GM21367 (cell line): Measurements from ENCODE around the gene MECR.

Experiments used
- ATAC-seq: cut with Tn5 transposase; IDR thresholded peaks from one replicate; pipeline ENCODE4 v1.9.1; 2021; ENCODE audit not compliant: unreplicated experiment

The MECR gene

DNA sequence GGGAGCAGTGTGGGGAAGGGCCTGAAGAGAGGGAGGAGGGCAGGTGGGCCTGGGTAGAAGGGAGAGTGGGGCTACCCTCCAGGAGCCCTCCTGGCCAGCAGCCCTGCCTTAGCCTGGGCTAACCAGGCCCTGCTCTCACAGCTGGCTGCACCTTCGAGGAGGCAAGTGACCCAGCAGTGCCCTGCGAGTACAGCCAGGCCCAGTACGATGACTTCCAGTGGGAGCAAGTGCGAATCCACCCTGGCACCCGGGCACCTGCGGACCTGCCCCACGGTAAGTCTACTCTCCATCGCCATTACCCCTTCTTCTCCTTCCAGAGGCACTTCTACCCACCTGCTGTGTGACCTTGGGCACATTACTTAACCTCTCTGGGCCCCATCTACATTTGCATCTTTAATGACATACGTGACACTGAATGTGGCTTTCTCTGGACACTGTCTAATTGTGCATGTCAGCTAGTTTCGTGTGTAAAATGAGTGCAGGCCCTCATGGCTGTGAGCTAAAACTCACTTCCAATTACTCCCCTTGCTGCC lies 24.5 kb upstream of the MECR start:
- no peak for ATAC-seq

DNA sequence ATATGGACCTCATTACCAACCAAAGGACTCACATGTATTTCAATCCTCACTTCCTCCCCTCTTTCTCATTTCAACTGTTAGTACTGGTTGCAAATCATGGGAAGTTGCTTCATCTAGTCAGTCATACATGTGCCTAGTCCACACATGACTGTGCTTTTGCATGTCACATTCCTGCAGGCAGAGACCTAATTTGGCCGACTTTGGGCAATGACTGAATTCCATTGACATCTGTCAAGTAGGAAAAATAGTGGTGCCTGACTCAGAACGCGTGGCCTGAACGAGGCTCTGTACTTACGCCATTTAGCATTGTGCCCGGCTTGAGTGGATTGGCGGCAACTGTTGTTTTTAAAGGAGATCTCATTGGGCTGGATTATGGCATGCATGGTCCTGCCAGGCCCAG lies 23.6 kb upstream of the MECR start:
- no peak for ATAC-seq

DNA sequence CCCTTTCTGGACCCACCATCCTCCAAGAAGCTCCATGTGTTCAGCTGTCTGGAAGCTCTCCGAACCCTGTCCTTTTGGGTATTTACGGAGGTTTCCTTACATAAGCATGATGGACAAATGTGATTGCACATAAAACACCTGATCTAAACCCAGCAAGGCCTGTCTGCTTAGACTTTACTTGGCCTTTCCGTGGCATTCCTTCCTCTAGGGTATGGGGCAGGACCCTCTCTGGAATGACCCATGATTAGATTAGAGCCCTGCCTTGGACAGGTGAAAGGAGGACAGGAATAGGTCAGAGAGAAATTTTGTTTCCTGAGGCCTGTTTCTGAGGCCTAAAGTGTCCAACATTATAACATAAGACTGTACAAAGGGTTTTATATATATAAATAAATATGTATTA lies 22.4 kb upstream of the MECR start:
- no peak for ATAC-seq

DNA sequence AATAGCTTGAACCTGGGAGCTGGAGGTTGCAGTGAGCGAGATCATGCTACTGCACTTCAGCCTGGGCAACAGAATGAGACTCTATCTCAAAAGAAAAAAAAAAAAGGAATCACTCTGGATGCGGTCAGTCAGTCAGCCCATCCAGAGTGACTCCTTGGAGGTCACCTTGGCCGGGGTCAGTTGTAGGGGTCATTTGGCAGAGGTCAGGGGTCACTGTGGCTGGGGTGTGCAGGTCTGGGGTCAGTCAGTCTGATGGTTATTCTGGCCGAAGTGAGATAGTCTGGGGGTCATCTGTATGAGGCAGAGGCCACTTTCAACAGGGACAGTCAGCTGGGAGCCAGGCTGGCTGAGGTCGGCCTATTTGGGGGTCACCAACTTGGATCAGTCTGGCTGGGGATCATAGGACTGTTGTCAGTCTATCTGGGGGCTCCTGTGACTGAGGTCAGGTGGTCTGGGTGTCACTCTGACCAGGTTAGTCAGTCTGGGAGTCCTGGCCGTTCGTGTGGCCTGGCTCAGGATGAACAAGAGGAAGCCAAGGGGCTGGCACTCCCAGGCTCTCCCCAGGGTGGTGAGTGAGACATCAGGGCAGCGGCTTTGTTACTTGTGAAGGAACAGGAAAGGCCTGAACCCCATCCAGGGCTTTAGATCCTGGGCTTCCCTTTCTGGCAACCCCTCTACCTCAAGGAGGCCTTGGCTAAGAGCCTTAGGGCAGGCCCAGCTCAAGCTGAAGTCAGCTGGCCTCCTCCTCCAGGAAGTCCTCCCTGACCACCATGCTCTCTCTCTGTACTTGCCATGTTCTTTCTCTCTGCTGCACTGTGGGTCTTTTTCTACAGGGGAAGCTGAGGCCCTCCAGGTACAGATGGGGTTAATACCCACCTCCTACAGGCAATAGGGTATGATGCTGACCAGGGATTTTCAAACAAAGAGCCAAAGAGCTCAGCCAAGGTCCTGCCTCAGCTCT lies 20.7 kb upstream of the MECR start:
- no peak for ATAC-seq

DNA sequence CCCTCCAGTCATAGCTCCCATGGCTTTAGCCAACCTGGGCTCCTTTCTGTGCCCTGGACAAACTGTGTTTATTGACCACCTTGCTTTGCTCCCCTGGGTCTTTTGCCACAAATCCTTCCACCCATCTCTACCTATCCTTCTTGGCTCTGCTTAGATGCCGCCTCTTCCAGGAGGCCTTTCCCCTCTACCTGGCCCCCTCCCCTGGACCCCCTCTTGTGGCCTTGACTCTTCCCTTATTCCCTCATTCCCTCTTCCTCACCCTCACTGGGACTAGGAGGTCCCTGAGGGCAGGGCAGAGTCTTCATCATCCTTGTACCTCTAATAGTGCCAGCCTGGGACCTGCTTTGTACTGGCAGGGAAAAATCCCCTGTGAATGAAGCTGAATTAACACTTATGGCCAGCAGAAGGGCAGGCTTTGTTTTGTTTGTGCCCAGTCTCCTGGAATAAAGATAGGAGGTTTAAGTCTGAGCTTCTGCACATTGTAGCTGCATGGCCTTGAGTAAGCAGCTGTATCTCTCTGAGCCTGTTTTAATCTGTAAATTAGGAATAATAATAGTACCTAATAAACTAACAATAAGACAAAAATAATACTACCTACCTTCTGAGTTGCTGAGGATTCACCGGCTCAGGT lies 19.3 kb upstream of the MECR start:
- no peak for ATAC-seq

DNA sequence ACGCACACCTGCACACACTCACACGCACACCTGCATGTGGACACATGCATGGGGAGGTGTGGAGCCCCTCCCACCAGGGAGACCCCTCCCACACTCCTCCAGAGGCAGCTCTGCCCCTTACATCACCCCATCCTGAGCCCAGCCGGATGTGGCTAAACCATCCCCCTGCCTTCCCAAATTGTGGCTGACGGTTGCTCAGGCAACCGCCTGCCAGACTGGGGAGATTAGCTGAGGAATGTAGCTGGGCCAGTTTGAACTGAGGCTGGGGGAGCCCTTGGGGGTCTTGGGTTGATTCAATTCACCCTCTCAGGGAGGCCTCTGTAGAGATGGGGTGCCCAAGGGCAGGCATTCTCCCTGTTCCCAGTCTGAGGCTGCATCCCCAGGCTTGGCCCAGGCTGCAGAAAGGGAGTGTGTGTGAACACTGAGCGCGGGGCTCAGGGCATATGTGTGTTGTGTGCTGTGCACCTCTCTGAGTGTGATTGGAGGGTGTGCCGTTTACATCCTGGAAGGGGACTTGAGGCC lies 18.5 kb upstream of the MECR start:
- ATAC-seq: no peak

DNA sequence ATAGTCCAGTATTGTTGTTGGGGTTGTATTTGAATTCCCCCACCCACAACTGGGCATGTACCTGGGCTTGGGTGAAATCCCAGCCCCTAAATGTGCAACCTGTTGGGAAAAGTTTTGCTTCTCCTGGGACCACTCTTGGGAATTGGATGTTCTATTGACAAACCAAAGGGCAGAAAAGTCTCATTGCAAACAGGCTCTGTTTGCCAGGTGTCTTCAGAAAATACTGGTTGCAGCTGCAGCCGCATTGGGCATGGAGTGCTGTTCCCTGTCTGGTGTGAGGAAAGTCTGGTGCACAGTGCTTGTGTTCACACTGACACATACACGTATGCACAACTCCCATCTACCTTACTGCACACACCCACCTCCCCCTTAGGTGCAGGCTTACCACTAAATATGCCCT lies 17.7 kb upstream of the MECR start:
- no peak for ATAC-seq

DNA sequence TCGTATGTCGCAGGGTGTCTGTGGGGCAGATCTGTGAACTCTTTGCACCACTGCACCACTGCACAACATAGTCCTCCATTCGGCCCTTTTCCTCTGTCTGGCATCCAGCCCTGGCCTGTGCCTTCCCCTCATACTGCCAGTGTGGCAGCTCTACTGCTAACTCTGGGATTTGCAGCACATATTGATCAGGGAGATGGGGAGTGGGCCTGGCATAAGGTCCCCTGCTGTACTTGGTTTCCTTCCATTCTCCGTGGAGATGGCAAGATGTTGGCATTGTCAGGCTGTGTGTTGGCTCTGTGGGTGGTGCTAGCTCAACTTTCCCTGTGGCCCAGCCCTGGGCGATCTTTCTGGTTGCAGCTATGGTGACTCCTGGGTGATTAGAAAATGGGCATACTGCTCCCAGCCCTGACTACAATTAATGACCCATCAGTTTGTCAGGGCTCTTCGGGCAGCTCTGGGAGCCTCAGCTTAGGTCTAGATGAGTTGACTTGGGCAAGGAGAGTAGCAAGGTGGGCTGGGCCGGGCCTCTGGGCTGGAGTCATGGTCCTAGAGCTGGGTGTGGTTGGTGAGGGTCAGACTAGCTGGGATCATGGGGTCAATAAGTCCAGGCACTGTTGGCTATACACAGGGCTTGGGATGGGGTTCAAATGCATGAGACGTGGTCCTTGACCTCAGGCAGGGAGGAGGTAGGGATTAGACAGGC lies 17.0 kb upstream of the MECR start:
- ATAC-seq: no peak

DNA sequence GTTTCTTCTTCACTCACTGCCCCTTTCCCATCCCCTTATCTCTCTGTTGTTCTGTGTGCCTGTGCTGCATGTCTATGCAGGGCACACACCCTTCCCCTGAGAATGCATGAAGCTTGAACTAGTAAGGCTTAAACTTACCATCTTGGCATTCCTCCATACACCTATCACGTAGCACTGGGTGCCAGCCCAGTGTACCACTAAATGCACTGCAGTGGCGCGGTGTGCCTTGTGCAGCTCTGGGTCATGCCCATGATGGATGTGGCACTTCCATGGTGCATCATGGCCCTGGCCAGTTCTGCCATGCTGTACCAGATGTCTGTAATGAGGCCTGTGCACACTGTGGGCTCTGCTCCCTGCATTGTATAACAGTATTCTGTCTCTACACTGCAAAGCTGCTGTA lies 16.3 kb upstream of the MECR start:
- no peak for ATAC-seq

DNA sequence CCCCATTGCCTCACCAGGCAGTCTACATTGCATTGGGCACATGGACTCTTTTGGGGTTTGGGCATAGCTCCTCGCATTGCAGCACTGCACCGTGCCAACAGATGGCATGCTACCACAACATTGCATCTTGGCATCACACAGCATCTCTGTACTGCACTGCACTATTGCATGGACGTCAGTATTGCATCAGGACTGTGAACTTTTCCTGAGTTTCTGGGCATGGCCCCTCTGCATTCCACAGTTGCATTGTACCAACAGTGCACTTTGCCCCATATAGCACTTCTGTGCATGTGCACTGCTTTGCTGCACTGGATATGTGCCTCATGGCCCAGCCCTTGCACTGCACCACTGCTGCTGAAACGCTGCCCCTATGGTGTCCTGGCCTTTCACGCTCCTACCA lies 15.1 kb upstream of the MECR start:
- ATAC-seq: no peak

DNA sequence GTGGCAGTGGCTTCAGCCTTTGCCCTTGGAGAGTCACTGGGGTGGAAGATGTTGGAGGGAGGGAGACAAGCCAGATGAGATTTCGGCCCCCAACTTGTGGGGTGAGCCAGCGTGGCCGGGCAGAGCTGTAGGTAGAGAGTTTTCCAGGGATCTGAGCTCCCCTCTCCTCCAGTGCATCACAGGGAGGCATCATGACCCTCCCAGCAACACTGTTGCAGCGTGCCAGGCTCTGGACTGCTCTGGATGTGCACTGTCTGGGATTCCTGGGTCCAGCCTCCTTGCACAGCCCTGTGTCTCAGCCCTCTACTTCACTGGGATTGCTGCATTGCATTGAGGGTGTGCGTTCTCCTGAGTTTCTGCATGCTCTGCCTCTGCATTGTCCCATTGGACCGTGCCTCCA lies 14.5 kb upstream of the MECR start:
- no peak for ATAC-seq

DNA sequence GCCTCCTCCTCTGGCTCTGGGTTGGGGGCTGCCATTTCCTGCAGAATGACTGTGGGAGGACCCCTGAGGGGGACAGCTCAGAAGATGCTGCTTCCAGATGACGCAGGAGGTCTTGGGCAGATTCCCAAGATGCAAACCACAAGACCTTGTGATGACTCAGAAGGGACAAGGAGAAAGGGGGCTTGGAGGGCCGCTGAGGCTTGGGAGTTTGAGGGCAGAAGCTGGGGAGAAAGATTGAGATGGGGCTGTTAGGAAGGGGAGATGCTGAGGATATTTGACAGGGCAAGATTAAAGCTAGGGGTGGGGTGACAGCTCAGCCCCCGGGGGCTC lies 13.1 kb upstream of the MECR start:
- ATAC-seq: no peak

DNA sequence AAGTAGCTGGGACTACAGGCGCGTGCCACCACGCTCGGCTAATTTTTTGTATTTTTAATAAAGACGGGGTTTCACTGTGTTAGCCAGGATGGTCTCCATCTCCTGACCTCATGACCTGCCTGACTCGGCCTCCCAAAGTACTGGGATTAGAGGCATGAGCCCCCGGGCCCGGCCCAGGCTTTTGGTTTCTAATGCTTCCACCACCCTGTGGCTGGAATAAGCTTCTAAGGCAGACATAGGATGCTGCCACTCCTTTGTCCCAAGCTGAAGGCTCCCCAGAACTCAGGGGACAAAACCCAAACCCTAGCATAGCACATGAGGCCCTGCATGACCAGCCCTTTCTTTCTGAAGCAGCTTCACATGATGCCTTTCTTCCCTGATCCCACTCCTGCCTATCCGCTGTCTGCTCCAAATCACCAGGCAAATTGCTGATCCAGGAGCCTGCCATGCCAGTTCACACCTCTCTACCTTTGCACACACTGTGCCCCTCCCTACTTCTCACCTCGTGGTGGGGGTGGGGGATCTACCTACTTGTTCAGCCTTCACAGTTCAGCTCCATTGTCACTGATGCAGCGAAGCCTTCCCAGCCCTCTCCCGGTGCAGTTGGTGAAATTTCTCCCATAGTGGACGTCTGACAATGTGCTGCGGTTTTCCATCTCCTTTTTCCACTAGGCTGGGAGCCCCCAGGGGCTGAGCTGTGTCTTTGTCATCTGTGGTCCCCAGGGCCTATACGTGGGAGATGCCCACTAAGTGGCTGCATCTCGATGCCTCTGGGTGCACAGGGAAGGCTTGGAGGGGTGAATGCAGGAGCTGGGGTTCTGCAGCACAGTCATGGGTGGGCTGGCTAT lies 12.5 kb upstream of the MECR start:
- no peak for ATAC-seq

DNA sequence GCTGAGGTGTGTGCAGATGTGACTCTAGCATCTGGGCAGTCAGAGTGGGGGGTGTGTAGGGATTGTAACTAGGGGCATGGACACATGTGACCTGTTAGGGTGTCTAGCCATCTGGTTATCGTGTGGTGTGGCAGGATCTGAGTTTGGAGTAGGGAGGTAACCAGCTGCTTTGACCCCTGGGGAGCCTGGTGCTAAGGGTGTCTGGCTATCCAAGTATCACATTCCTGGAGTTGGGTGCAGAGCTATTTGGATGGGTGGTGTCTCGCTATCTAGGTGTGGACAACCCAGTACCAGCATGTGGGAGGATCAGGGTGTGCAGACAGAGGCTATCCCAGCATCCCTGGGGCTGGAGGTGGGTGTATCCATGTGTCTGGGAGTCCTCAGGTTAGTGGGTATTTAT lies 10.3 kb upstream of the MECR start:
- no peak for ATAC-seq

DNA sequence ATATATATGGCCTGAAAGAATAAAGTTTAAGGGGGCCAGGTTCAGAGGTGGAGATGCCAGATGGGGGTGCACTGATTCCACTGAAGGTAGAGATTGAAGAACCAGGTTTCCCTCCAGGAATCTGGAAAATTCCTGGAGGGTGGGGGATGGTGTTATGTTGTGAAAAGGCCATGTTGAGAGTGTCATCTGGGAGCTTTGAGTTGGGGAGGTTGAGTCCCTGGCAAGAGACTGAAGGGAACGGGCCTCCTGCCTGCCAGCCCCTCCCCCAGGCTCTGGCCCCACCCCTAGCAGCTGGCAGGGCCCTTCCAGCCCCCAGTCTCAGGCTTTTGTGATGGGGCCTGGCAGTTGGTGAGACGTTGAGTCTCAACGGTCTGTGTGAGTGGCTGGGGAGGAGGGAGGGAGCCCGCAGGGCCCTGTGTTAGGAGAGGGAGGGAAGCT lies 9.7 kb upstream of the MECR start:
- ATAC-seq: no peak

DNA sequence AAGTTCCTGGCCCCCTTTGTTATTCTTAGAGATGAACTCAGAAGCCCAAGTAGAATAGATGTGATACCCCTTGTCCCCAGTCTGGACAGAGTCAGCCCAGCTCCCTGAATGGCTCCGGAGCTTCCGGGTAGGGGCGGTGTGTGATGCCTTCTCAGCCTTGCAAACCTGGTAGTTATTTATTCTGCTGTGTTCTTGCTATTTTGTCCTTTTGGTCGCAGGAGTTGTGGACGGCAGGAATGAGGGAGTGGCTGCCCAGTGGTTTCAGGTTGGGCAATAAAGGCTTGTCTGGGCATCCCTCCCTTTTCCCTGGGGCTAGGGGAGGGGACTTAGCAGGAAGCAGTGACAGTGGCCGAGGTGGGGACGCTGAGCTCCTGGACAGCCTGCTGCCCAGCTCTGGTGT lies 8.4 kb upstream of the MECR start:
- ATAC-seq: no peak

DNA sequence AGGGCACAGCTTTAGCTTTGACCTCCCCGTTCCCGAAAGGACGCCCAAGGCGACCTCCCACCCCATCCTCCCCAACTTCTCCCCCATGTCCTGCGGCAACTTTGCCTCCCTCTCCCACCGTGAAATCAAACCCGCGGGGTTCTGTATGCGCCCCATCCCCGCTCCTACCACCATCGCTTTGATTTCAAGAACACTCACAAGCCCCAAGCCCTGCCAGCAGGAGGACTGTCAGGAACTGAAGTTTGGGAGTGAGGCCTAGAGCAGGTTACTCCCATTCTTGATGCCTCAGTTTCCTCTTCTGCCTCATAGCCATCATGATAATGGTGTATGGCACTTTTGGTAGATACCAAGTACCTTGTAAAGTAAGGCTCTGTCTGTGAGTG lies 7.9 kb upstream of the MECR start:
- no peak for ATAC-seq

DNA sequence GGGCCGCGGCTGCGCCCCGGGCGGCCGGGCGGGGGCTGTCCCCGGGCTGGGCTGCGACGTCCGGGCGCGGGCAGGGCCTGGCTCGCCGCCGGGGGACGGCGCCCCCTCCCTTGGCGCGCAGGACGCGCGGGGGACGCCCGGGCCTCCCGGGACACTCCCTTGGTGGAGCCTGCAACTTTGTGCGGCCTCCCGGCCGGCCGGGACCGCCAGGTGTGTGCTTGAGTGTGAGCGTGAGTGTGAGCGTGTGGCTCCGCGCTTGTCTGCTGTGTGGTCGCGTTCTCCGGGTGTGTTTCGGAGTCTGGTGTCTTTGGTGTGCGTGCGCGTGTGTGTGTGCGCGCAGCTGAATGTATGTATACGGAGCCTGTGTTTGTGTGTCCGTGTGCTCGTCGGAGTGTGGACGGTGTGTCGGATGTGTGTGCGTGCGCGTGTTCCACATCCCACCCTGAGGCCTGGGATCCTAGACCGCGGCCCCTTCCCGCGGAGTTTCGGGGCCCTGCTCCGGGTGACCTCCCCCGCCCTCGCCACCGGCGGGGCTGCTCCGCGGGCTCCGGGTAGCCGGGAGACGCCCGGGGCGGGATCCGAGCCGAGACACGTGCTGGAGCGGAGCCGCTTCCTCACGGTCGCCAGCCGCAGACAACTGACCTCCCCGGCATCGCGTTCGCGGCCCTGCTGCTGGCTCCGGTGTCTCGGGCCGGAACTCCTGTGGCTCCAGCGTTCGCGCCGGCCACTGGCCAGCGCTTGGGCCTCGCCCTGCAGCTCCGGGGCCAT lies 7.3 kb upstream of the MECR start:
- ATAC-seq: no peak

DNA sequence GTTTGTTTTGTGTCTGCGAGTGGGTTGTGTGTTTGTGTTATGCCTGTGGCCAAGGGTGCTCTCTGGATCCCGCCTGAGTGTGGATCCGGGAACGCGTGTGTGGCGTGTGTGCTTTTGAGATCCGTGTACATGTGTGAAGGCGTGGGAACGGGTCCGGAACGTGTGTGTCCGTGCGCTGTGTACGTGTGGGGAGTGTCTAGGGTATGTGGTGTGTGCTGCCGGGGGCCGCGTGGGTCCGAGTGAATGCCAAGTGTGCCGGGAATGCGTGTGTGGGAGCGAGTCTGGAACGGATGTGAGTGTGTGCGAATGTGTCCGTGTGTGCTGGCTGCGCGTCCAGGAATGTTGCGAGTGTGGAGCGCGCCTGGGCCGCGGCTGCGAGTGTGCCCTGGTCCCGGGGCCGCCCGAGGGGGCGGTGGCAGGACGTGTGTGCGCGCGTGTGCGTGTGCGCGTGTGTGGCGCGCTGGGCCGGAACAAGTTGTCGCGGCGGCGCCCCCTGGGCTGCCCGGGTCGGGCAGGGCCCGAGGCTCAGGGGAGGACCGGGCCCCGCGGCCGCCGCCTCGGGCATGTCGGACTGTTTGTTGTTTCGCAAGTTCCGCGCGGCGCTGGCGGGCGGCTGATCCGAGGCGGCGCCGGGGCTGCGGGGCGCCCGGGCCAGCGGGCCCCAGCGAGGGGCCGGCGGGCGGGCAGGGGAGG lies 6.5 kb upstream of the MECR start:
- no peak for ATAC-seq
